ES-I3 (cell line): ENCODE measurements around the gene CEP85.
"Not testable (repeated sequence)": the region's sequence is repeated elsewhere in the genome, so short reads cannot be mapped to it uniquely, and the experiment has no call there.

Experiments
- H3K36me3 ChIP-seq: 2 replicates; pipeline ENCODE4 v1.6.1; 2013; ENCODE audit warnings: mild to moderate bottlenecking, low read length, control low read depth, moderate library complexity; ENCODE audit not compliant: insufficient read depth
- H3K4me1 ChIP-seq: 2 replicates; pipeline ENCODE4 v1.6.1; 2013; ENCODE audit warnings: mild to moderate bottlenecking, control low read depth, low read length; ENCODE audit not compliant: insufficient read depth
- H3K9ac ChIP-seq: 2 replicates; pipeline ENCODE4 v1.6.1; 2013; ENCODE audit warnings: low read depth, mild to moderate bottlenecking, low read length, moderate library complexity
- H3K9me3 ChIP-seq: 2 replicates; pipeline ENCODE4 v1.6.1; 2013; ENCODE audit warnings: mild to moderate bottlenecking, low read length, moderate library complexity; ENCODE audit not compliant: control insufficient read depth, insufficient read depth

CEP85 gene

GRCh38 chr1:26212726-26213125 lies 21.3 kb upstream of the CEP85 start:
- H3K36me3 ChIP-seq, result no peaks in the 10 kb centered on the region
- H3K9me3 ChIP-seq, result no peaks in the 10 kb centered on the region

GRCh38 chr1:26213335-26213905 lies 20.6 kb upstream of the CEP85 start:
- no peak overlapping the region for H3K9ac ChIP-seq
- no peaks in the 10 kb centered on the region for H3K4me1 ChIP-seq
- no peaks in the 10 kb centered on the region for H3K9me3 ChIP-seq
- H3K36me3 ChIP-seq, result no peaks in the 10 kb centered on the region

More at GRCh38 chr1:26212726-26213125, 21.3 kb upstream of the CEP85 start:
- Histone ChIP-seq H3K4me1 (no peaks in the 10 kb centered on the region), H3K9ac (no peak overlapping the region)

GRCh38 chr1:26215246-26215645 lies 18.8 kb upstream of the CEP85 start:
- Histone ChIP-seq H3K4me1 (no peaks in the 10 kb centered on the region), H3K9me3 (no peaks in the 10 kb centered on the region), H3K36me3 (no peaks in the 10 kb centered on the region), H3K9ac (no peak overlapping the region)

GRCh38 chr1:26218906-26219494 lies 15.0 kb upstream of the CEP85 start:
- H3K4me1 ChIP-seq, result no peaks in the 10 kb centered on the region
- H3K9ac ChIP-seq, result no peak overlapping the region
- no peaks in the 10 kb centered on the region for H3K36me3 ChIP-seq
- H3K9me3 ChIP-seq, result no peaks in the 10 kb centered on the region

GRCh38 chr1:26220199-26220912 lies 13.6 kb upstream of the CEP85 start:
- Histone ChIP-seq H3K9me3 (no peaks in the 10 kb centered on the region), H3K36me3 (no peaks in the 10 kb centered on the region), H3K9ac (no peak overlapping the region), H3K4me1 (no peaks in the 10 kb centered on the region)

- H3K9ac ChIP-seq, result no peak overlapping the region
- no peaks in the 10 kb centered on the region for H3K36me3 ChIP-seq
- H3K4me1 ChIP-seq, result no peaks in the 10 kb centered on the region
- no peaks in the 10 kb centered on the region for H3K9me3 ChIP-seq
Measured at GRCh38 chr1:26221094-26221493, 12.9 kb upstream of the CEP85 start.

- Histone ChIP-seq H3K36me3 (no peaks in the 10 kb centered on the region), H3K9ac (peak overlapping the region; percentile 79; the same call in 1 of the 2 replicates), H3K9me3 (no peaks in the 10 kb centered on the region), H3K4me1 (no peaks in the 10 kb centered on the region)
Measured at GRCh38 chr1:26224606-26225005, 9.4 kb upstream of the CEP85 start.

GRCh38 chr1:26225033-26225831 lies 8.8 kb upstream of the CEP85 start:
- no peaks in the 10 kb centered on the region for H3K9me3 ChIP-seq
- no peaks in the 10 kb centered on the region for H3K4me1 ChIP-seq
- peak overlapping the region; percentile 79 for H3K9ac ChIP-seq
- H3K36me3 ChIP-seq, result no peaks in the 10 kb centered on the region

GRCh38 chr1:26230682-26231081 lies 3.3 kb upstream of the CEP85 start:
- not testable (repeated sequence) for H3K9me3 ChIP-seq, H3K36me3 ChIP-seq, H3K9ac ChIP-seq, H3K4me1 ChIP-seq

- Histone ChIP-seq H3K9ac (peak overlapping the region; percentile 76), H3K9me3 (no peaks in the 10 kb centered on the region), H3K36me3 (no peaks in the 10 kb centered on the region), H3K4me1 (peaks cover 4% of the 10 kb centered on the region; the same call in 1 of the 2 replicates)
Measured at GRCh38 chr1:26234644-26235370, 807 bp downstream of the CEP85 start.

- peaks cover 4% of the 10 kb centered on the region; the same call in 1 of the 2 replicates for H3K36me3 ChIP-seq
- H3K4me1 ChIP-seq, result peaks cover 4% of the 10 kb centered on the region; the same call in 1 of the 2 replicates
- no peaks in the 10 kb centered on the region for H3K9me3 ChIP-seq
- no peak overlapping the region for H3K9ac ChIP-seq
Measured at GRCh38 chr1:26237230-26237966, 3.4 kb downstream of the CEP85 start.

GRCh38 chr1:26239936-26240335 lies 5.9 kb downstream of the CEP85 start:
- peaks cover 4% of the 10 kb centered on the region; the same call in 1 of the 2 replicates for H3K4me1 ChIP-seq
- H3K9ac ChIP-seq, result no peak overlapping the region
- peaks cover 6% of the 10 kb centered on the region; the same call in 1 of the 2 replicates for H3K36me3 ChIP-seq
- H3K9me3 ChIP-seq, result no peaks in the 10 kb centered on the region

- H3K9me3 ChIP-seq, result no peaks in the 10 kb centered on the region; the same call in 1 of the 2 replicates
- H3K36me3 ChIP-seq, result peaks cover 14% of the 10 kb centered on the region
- H3K9ac ChIP-seq, result no peak overlapping the region
- H3K4me1 ChIP-seq, result no peaks in the 10 kb centered on the region
Measured at GRCh38 chr1:26252718-26253117, 18.7 kb downstream of the CEP85 start.
